Skeletal muscle satellite cell (primary cell): ENCODE data around the gene ZSCAN10. TPM values are rescaled to one million over a fixed set of nuclear protein-coding genes. Genes with fewer than 3 reads are reported as not detected.

Source experiments
- H3K27me3 ChIP-seq: 2 replicates; pipeline ENCODE4 v1.7.0; 2013; ENCODE audit warnings: low read length; ENCODE audit not compliant: control insufficient read depth, insufficient read depth
- H3K36me3 ChIP-seq: 2 replicates; pipeline ENCODE4 v1.7.0; 2013; ENCODE audit warnings: mild to moderate bottlenecking, control low read depth, low read length; ENCODE audit not compliant: insufficient read depth
- H3K4me1 ChIP-seq: 2 replicates; pipeline ENCODE4 v1.7.0; 2013; ENCODE audit warnings: low read length; ENCODE audit not compliant: control insufficient read depth, insufficient read depth
- H3K4me2 ChIP-seq: 2 replicates; pipeline ENCODE4 v1.7.0; 2013; ENCODE audit warnings: mild to moderate bottlenecking, low read length
- H3K4me3 ChIP-seq: 2 replicates; pipeline ENCODE4 v1.7.0; 2013; ENCODE audit warnings: low read length
- H3K9ac ChIP-seq: 2 replicates; pipeline ENCODE4 v1.7.0; 2013; ENCODE audit warnings: mild to moderate bottlenecking, low read depth, low read length, moderate library complexity
- H3K9me3 ChIP-seq: replicated peaks from 2 replicates; pipeline ENCODE4 v1.7.0; 2013; ENCODE audit warnings: mild to moderate bottlenecking, control low read depth, low read length
- total RNA-seq: library from RNA; depleted of rRNA; stranded (reverse); fragments of >200 nt; gene quantifications from 2 replicates; pipeline ENCODE4 v1.2.3, GENCODE V29; 2012; rRNA removed

Gene ZSCAN10
- not detected in 2 replicates for total RNA-seq

DNA sequence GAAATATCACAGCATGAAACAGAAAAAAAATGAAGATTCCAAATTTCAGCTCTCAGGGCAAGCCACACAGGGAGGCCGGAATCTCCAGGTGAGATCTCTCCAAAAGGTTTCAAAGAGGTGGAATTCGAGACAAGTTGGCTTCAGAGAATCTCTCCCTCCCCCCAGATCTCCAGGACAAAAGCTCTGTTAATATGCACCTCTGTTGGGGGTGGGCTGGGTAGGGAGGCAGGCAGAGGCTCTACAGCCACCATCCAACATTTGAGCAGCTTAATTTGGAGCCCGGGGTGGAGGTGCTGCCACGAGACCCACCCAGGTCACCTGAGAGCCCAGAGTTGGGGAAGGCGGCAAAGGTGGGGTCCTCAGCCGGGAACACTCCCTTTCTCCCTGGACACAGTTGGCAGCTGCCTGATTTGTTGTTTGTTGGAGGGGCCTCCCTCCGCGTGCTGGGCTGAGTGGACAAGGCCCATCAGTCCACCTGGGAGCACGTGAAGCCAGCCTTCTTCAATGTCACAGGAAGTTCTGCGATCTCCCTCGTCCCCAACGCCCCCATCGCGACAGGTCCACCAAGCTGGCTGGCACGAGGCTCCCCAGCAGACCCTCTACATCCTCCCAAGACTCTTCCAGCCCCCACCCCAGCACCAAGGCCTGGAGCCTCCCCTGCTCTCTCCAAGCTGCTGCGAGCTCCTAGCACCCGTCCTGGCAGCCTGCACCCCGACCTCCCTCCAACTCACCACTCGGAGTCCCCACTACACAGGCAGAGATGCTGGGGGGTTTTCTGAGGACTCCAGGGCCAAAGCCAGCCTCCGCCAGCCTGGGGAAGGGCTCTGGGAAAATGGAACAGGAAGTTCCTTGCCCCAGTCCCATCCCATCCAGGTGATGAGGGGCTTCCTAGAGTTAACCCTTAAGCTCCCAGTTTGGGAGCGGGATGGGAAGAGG is at the start of gene ZSCAN10:
ZSCAN10 (minus strand) TSS at position 836 of the 936 bp plus-strand sequence. CDS start 6,357 bp downstream, outside the sequence.
- peaks cover 15% of the 10 kb centered on the region for H3K27me3 ChIP-seq
- H3K4me1 ChIP-seq = peaks cover 5% of the 10 kb centered on the region
- peak within 1 kb of the TSS; percentile 63 for H3K4me3 ChIP-seq
- H3K36me3 ChIP-seq = no peaks in the 10 kb centered on the region
- H3K9me3 ChIP-seq = no peaks in the 10 kb centered on the region
- H3K4me2 ChIP-seq = peak within 1 kb of the TSS; percentile 71
- no peak within 1 kb of the TSS for H3K9ac ChIP-seq

DNA sequence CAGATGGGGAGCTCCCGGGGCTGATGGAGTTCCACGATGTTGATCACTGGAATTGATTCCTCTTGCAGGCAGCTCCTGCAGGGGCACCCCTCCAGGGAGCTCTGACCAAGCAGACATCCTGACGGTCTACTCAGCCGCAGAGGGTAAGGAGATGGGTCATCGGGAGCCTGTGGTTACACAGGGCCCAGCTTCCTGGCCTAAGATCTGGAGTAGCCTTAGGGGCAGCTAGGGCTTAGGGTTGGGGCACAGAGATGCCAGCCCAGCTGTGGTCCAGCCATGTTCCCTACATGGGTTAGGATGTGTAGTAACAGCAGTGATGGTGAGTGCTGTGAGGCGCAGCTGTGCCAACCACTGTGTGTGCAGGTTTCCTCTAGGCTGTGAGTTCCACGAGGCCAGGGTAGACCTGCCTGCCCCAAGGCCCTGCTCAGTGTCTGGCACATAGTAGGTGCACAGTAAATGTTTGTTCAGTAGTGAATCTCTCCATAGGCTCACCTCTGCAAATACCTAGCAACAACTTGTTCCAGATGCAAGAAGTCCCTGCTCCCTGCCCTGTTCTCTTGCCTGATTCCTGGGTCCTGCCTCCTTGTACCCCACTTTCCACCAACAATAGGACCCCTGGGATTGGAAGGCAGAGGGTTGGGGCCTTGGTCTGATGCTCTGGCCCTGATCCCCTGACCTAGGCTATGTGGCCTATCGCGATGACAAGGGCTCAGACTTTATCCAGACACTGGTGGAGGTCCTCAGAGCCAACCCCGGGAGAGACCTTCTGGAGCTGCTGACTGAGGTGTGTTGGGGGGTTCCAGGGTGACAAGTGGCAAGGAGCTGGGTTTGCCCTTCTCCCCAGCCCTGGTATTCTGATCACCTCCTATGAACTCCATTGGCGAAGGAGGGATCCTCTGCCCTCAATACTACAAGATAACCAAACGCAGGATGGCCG is 49.4 kb upstream of the ZSCAN10 start:
- Histone ChIP-seq H3K4me1 (peaks cover 15% of the 10 kb centered on the region), H3K36me3 (no peaks in the 10 kb centered on the region), H3K4me2 (no peak overlapping the region), H3K9ac (no peak overlapping the region), H3K4me3 (no peak overlapping the region), H3K27me3 (no peaks in the 10 kb centered on the region), H3K9me3 (no peaks in the 10 kb centered on the region)

- H3K27me3 ChIP-seq = no peaks in the 10 kb centered on the region
- no peak overlapping the region for H3K9ac ChIP-seq
- no peak overlapping the region for H3K4me2 ChIP-seq
- peaks cover 2% of the 10 kb centered on the region for H3K36me3 ChIP-seq
- no peaks in the 10 kb centered on the region for H3K9me3 ChIP-seq
- peaks cover 15% of the 10 kb centered on the region for H3K4me1 ChIP-seq
- H3K4me3 ChIP-seq = no peak overlapping the region
These were observed 48.6 kb upstream of the ZSCAN10 start for GRCh38 chr16:3147757-3148104.

DNA sequence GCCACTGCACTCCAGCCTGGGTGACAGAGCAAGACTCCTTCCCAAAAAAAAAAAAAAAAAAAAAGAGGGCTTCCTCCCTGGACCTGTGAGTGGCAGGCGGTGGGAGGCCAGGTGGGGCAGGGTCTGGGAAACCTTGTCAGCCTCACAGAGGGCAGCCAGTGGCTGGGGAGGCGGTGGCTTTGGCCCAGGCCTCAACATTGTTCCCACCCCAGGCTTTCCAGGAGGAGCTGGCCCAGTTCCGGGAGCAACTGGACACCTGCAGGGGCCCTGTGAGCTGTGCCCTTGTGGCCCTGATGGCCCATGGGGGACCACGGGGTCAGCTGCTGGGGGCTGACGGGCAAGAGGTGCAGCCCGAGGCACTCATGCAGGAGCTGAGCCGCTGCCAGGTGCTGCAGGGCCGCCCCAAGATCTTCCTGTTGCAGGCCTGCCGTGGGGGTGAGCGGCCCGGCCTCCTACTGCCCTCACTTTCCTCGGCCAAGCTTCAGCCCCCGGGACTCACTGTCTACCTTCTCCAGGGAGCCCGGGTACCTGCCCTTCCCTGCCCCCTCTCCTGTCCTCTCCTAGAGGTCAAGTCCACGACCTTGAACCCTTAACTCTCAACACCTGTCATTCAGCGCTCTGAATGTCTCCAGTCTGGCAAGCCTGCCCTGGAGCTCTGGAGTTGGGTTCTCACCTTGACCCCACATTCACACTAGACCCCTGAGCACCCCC is 48.1 kb upstream of the ZSCAN10 start:
- Histone ChIP-seq H3K9ac (no peak overlapping the region), H3K4me1 (peaks cover 15% of the 10 kb centered on the region), H3K4me3 (no peak overlapping the region), H3K36me3 (peaks cover 7% of the 10 kb centered on the region), H3K27me3 (no peaks in the 10 kb centered on the region), H3K9me3 (no peaks in the 10 kb centered on the region), H3K4me2 (no peak overlapping the region)

DNA sequence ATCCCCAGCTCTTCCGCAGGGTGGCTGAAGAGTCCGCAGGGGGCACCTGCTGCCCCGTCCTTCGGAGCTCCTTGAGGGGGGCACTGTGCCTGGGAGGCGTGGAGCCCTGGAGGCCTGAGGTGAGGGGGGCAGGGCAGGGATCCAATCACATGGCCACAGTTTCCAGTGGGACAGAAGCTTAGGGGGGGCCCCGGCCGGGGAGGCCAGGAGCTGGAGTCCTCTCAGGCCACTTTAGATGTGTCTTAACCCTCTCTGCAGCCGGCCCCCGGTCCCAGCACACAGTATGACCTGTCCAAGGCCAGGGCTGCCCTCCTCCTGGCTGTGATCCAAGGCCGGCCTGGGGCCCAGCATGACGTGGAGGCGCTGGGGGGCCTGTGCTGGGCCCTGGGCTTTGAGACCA is 46.6 kb upstream of the ZSCAN10 start:
- Histone ChIP-seq H3K9me3 (no peaks in the 10 kb centered on the region), H3K4me1 (peaks cover 9% of the 10 kb centered on the region), H3K4me2 (no peak overlapping the region), H3K27me3 (no peaks in the 10 kb centered on the region), H3K36me3 (peaks cover 22% of the 10 kb centered on the region), H3K9ac (no peak overlapping the region), H3K4me3 (no peak overlapping the region)

DNA sequence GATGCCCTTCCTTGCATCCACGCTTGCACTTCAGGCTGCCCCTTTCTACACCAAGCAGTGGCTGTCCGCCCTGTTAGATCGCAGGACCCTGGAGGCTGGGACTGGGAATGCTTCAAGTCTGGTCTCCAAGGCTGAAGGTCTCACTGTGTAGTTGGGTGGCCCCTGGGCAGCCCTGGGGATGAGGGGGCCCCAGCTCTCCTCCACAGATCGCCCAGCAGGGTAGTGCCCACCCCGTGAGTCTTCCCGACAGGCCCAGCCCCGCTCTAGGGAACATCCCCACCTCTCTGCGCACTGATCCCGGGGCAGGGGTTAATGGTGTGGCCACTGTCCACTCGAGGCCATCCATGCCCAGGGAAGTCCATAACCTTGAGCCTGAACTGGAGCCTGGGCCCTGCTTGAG is 46.1 kb upstream of the ZSCAN10 start:
- Histone ChIP-seq H3K27me3 (no peaks in the 10 kb centered on the region), H3K4me2 (no peak overlapping the region), H3K36me3 (peaks cover 22% of the 10 kb centered on the region), H3K4me3 (no peak overlapping the region), H3K4me1 (peaks cover 9% of the 10 kb centered on the region), H3K9me3 (no peaks in the 10 kb centered on the region), H3K9ac (no peak overlapping the region)

DNA sequence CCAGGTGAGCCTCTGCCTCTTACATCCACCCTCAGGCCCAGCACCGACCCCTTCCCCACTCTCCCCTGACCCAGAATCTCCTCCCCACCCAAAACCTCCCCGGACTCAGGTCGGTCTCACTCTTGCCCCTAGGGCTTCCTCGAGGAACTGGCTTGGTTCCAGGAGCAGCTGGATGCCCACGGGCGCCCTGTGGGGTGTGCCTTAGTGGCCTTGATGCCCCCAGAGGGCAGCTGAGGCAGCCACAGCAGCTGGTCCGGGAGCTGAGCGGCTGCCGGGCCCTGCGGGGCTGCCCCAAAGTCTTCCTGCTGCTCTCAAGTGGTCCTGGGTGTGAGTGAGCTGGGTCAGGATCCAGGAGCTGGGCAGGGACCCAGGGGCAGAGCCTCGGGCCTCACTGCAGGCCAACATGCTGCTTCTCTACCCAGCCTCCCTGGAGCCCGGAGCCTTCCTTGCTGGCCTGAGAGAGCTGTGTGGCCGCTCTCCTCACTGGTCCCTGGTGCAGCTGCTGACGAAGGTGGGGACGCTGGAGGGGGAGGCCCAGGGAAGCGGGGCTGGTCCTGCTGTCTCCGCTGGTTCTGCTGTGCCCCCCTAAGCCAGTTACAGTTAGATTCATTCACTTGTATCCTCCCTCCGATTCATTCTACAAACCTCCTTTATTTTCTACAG is 45.4 kb upstream of the ZSCAN10 start:
- Histone ChIP-seq H3K9me3 (no peaks in the 10 kb centered on the region), H3K4me3 (no peak overlapping the region), H3K4me2 (no peak overlapping the region), H3K27me3 (no peaks in the 10 kb centered on the region), H3K36me3 (peaks cover 22% of the 10 kb centered on the region), H3K4me1 (peaks cover 2% of the 10 kb centered on the region), H3K9ac (no peak overlapping the region)

DNA sequence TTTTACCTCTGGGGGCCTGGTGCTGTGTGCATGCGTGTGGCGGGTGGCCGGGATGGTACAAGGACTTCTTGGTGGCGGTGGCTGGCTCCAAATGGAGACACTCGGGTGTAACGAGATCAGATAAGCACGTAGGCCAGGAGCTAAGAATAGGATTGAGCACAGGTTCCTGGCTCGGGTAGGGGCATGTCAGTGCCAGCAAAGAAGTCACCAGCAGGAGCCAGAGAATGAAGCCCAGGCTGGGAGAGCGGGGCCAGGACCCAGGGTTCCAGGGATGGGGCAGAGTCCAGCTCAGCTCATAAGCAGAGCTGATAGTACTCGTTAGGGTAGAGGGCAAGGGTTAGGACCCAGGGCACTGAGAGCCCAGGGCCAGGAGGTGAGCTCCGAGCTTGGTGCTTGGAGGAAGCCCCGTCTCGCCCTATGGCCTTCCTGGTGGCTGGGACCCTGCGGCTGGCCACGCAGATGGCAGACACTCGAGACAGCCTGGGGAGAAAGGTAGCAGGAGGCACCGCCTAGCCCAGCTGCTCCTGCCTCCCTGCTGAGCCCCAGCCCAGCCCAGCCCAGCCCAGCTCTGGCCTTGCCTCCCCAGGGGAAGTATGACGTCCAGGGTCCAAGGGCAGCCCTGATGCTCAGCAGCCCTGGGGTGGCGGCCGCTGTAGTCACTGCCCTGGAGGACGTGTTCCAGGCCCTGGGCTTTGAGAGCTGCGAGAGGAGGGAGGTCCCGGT is 44.7 kb upstream of the ZSCAN10 start:
- Histone ChIP-seq H3K9ac (no peak overlapping the region), H3K36me3 (peaks cover 26% of the 10 kb centered on the region)

GRCh38 chr16:3143189-3143588 is 44.1 kb upstream of the ZSCAN10 start:
- H3K27me3 ChIP-seq = no peaks in the 10 kb centered on the region
- H3K4me2 ChIP-seq = no peak overlapping the region
- H3K36me3 ChIP-seq = peaks cover 31% of the 10 kb centered on the region
- no peak overlapping the region for H3K4me3 ChIP-seq
- H3K9ac ChIP-seq = no peak overlapping the region
- H3K4me1 ChIP-seq = no peaks in the 10 kb centered on the region
- no peaks in the 10 kb centered on the region for H3K9me3 ChIP-seq

More for the DNA sequence above, 44.7 kb upstream of the ZSCAN10 start:
- no peak overlapping the region for H3K4me3 ChIP-seq
- H3K9me3 ChIP-seq = no peaks in the 10 kb centered on the region
- H3K27me3 ChIP-seq = no peaks in the 10 kb centered on the region
- no peaks in the 10 kb centered on the region for H3K4me1 ChIP-seq
- no peak overlapping the region for H3K4me2 ChIP-seq

- H3K27me3 ChIP-seq = no peaks in the 10 kb centered on the region
- no peak overlapping the region for H3K4me2 ChIP-seq
- H3K4me3 ChIP-seq = no peak overlapping the region
- no peaks in the 10 kb centered on the region for H3K9me3 ChIP-seq
- no peak overlapping the region for H3K9ac ChIP-seq
- no peaks in the 10 kb centered on the region for H3K4me1 ChIP-seq
- H3K36me3 ChIP-seq = peaks cover 31% of the 10 kb centered on the region
These were observed 43.7 kb upstream of the ZSCAN10 start for GRCh38 chr16:3142770-3143169.
